ENCODE data around the gene KRTDAP. TPM values are rescaled to one million over a fixed set of nuclear protein-coding genes. Genes with fewer than 3 reads are reported as not detected.

KRTDAP gene
- polyA plus RNA-seq, 1 donor, result not detected

DNA sequence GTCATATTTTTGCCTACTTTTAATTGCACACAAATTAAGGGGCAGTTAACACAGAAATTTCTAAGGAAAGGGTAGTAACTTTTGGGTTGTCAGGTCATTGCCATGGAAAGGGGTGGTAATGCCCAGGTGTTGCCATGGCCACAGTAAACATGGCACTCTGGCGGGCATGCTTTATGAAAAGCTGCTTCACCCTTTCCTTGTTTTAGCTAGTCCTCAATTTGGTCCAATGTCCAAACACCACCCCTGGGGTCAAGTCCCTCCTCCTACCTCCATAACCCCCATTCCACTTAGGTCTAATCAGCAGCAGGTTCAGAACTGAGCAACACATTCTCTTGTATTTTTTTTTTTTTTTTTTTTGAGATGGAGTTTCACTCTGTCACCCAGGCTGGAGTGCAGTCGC is 35.6 kb downstream of the KRTDAP start:
- DNase-seq (ENCODE audit: low read depth), result no peak

- DNase-seq (ENCODE audit: low read depth), result no peak
These were observed 38.7 kb downstream of the KRTDAP start for GRCh38 chr19:35451338-35452096.

DNA sequence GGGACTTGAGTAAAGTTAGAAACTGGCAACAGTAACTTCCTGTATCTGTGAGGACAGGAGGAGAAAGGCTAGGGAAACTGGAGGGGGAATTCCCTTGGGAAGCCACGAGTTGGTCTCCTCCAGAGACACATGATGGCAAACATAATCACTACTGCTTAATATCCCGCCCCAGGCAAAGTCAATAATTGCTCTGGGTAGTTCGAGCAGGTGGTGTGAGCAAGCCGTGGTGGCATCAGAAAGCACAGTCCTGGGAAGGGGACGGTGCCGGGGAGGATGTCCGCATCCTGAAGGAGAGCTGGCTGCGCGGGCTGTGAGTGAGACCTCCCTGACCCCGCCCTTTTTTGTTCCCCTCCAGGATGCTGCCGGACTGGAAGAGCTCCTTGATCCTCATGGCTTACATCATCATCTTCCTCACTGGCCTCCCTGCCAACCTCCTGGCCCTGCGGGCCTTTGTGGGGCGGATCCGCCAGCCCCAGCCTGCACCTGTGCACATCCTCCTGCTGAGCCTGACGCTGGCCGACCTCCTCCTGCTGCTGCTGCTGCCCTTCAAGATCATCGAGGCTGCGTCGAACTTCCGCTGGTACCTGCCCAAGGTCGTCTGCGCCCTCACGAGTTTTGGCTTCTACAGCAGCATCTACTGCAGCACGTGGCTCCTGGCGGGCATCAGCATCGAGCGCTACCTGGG is 40.8 kb downstream of the KRTDAP start:
- DNase-seq (ENCODE audit: low read depth), result no peak

GRCh38 chr19:35447606-35448469 is 42.4 kb downstream of the KRTDAP start, which contains the start of gene FFAR2:
FFAR2 (plus strand) TSS chr19:35448257; CDS start chr19:35449715, 1,458 bp downstream.
- DNase-seq (ENCODE audit: low read depth), result no peak

- DNase-seq (ENCODE audit: low read depth), result no peak
These were observed 44.3 kb downstream of the KRTDAP start for GRCh38 chr19:35445826-35446593.

DNA sequence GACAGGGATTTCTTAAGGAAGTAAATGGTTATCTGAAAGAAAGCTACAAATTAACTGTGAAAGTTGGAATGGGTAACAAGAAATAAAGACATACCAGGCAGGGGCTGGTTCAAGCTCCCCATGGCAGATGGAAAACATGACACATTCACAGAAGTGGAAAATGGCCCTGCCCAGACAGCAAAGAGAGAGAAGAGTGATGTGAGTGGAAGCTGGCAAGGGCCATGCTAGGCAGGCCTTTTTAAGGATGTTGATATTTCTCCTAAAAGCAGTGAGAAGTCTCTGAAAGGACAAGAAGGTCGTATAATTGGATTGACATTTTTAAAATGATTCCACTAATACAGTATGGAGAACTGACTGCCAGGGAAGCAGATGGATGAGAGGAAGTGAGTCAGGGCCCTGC is 45.5 kb downstream of the KRTDAP start:
- DNase-seq (ENCODE audit: low read depth), result no peak

DNA sequence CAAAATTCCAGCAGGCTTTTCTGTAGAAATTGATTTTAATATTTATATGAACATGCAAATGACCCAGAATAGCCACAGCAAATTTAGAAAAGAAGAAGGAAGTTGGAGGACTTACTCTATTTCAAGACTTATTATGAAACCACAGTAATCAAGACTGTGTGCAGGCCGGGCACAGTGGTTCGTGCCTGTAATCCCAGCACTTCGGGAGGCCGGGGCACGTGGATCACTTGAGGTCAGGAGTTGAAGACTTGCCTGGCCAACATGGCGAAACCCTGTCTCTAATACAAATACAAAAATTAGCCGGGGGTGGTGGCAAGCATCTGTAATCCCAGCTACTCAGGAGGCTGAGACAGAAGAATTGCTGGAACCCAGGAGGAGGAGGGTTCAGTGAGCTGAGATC is 48.2 kb downstream of the KRTDAP start:
- no peak for DNase-seq (ENCODE audit: low read depth)

DNA sequence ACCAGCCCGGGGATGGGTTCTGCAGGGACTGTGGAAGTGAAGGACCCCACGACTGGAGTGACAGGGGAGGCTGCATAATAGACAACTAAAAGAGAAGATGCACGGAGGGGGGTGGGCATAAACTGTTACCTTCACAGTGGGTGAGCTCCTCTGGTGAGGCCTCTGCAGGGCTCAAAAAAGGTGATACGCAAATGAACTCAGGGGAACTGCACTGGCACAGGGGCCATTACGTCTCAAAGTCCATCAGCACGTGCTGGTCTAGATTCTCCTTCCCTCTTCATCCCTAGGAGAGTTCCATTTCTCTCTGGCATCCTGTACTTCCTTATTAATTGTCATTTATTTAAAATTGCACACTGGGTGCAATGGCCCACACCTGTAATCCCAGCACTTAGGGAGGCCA is 50.3 kb downstream of the KRTDAP start:
- no peak for DNase-seq (ENCODE audit: low read depth)

GRCh38 chr19:35438527-35438926 is 51.7 kb downstream of the KRTDAP start:
- DNase-seq (ENCODE audit: low read depth), result no peak

DNA sequence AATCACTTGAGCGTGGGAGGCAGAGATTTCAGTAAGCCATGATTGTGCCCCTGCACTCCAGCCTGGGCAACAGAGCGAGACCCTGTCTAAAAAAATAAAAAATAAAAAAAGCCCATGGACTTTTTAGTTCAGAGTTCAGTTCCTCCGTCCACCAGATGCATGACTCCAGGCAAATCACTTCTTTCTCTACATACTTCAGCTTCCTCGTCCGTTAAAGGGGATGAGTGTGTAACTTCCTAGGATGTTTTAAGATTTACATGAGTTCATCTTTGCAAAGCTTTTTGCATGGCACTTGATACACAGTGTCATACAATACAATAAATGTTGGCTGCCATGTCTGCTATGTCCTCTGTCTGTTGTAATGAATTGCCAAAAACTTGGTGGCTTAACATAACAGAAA is 52.2 kb downstream of the KRTDAP start:
- no peak for DNase-seq (ENCODE audit: low read depth)

DNA sequence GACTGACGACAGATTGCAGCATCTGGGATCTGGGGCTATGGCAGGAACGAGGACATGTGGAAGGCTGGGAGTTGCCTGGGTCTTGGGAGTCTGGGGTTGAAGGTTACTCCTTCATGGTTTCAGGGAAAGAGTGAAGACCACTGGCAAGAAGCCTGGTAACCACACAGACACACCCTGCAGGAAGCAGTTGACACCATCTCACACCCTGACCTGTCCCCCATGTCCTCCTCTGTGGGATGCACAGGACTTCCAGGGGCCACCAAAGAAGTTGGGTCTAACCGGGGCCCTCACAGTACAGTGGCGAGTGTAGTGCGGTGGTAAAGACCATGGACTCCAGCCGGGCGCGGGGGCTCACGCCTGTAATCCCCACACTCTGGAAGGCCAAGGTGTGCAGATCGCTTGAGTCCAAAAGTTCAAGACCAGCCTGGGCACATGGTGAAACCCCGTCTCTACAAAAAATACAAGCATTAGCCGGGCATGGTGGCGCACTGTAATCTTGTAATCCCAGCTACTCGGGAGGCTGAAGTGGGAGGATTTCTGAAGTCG is 52.8 kb downstream of the KRTDAP start:
- no peak for DNase-seq (ENCODE audit: low read depth)

Other genes with a start within 250 kb of the KRTDAP start
- 3.7 TPM for gene LSR, start 241.5 kb downstream of the KRTDAP start, polyA plus RNA-seq (ENCODE audit: insufficient read length)
- 100 TPM for gene USF2, start 221.5 kb downstream of the KRTDAP start, polyA plus RNA-seq (ENCODE audit: insufficient read length)
- 0.15 TPM for gene HAMP, start 207.9 kb downstream of the KRTDAP start, polyA plus RNA-seq (ENCODE audit: insufficient read length)
- gene MAG, start 198.3 kb downstream of the KRTDAP start, polyA plus RNA-seq (ENCODE audit: insufficient read length), result 0.33 TPM
- gene CD22, start 161.3 kb downstream of the KRTDAP start, polyA plus RNA-seq (ENCODE audit: insufficient read length), result 0.82 TPM
- not detected for gene FFAR1, start 142.6 kb downstream of the KRTDAP start, polyA plus RNA-seq (ENCODE audit: insufficient read length)
- 0.08 TPM for gene FFAR3, start 132.0 kb downstream of the KRTDAP start, polyA plus RNA-seq (ENCODE audit: insufficient read length)
- gene GPR42, start 119.4 kb downstream of the KRTDAP start, polyA plus RNA-seq (ENCODE audit: insufficient read length), result not detected
- gene FFAR2, start 42.2 kb downstream of the KRTDAP start, polyA plus RNA-seq (ENCODE audit: insufficient read length), result 0.09 TPM
- gene DMKN, start 23.2 kb upstream of the KRTDAP start, polyA plus RNA-seq (ENCODE audit: insufficient read length), result 0.59 TPM
- gene SBSN, start 37.8 kb upstream of the KRTDAP start, polyA plus RNA-seq (ENCODE audit: insufficient read length), result not detected
- gene GAPDHS, start 43.0 kb upstream of the KRTDAP start, polyA plus RNA-seq (ENCODE audit: insufficient read length), result not detected
- 45.4 TPM for gene TMEM147, start 55.2 kb upstream of the KRTDAP start, polyA plus RNA-seq (ENCODE audit: insufficient read length)
- gene ATP4A, start 73.2 kb upstream of the KRTDAP start, polyA plus RNA-seq (ENCODE audit: insufficient read length), result not detected
- gene PMIS2, start 95.7 kb upstream of the KRTDAP start, polyA plus RNA-seq (ENCODE audit: insufficient read length), result not detected
- gene HAUS5, start 122.3 kb upstream of the KRTDAP start, polyA plus RNA-seq (ENCODE audit: insufficient read length), result 10.9 TPM
- 44.1 TPM for gene RBM42, start 138.6 kb upstream of the KRTDAP start, polyA plus RNA-seq (ENCODE audit: insufficient read length)
- gene ETV2, start 151.3 kb upstream of the KRTDAP start, polyA plus RNA-seq (ENCODE audit: insufficient read length), result 2.4 TPM
- 266 TPM for gene COX6B1, start 157.9 kb upstream of the KRTDAP start, polyA plus RNA-seq (ENCODE audit: insufficient read length)
- gene UPK1A, start 176.1 kb upstream of the KRTDAP start, polyA plus RNA-seq (ENCODE audit: insufficient read length), result not detected
- gene ZBTB32, start 214.1 kb upstream of the KRTDAP start, polyA plus RNA-seq (ENCODE audit: insufficient read length), result not detected
- gene KMT2B, start 227.5 kb upstream of the KRTDAP start, polyA plus RNA-seq (ENCODE audit: insufficient read length), result 23.0 TPM

Data from forelimb muscle (tissue), 1 donor.